Measurements from ENCODE around the gene CCDC190. TPM values are rescaled to one million over a fixed set of nuclear protein-coding genes. Genes with fewer than 3 reads are reported as not detected.

The CCDC190 gene, protein sequence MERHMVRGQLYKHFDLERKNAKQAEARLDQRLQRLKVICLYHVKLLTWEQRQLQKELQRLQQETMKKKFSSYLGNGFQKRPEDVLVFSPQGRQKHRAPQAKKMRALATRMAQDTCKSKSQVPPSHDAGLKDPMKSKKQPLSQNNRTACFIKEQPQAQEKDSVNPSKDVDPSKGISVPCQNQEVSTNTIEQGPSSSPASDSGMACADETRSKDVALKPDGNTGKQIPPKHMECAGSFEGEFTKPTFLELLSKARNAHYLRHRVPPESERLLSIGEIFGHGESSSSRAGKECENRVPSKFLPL
- 0.54 and 6.5 TPM in 2 replicates for total RNA-seq

DNA sequence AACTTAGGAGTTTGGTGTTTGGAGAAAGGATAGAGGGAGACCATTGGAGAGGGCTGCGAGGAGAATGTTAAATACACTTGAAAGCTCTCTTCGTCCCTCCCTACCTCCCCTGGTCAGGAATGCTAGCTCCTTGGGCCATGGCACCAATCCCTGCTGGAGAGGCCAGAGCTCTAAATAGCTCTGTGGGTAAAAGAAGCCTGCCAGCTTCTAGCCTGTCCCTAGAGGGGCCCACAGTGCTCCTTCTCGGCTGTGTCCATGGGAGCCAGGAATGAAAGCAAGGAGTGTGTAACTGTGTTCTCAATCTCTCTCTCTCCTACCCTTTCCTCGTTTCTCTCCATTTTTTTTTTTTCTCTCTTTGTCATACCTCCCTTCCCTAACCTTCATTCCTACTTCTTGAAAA lies at the start of gene CCDC190:
Gene CCDC190 (minus strand): TSS at position 75 of the 400 bp plus-strand sequence. CDS start 1,529 bp downstream, outside the sequence.

Other genes starting within 250 kb of the CCDC190 start
- 65.0 and 89.9 TPM in 2 replicates for gene DDR2, start 228.7 kb downstream of the CCDC190 start, total RNA-seq
- 4.7 and 7.8 TPM in 2 replicates for gene HSD17B7, start 70.5 kb downstream of the CCDC190 start, total RNA-seq
- gene RGS4, start 208.2 kb upstream of the CCDC190 start, total RNA-seq = 216 and 252 TPM in 2 replicates